KMS-11 (cell line): Measurements from ENCODE around the gene HEXD.
"Not testable (repeated sequence)": the region's sequence is repeated elsewhere in the genome, so short reads cannot be mapped to it uniquely, and the experiment has no call there.

Source experiments
- H2AFZ ChIP-seq: fragments of 200-600 bp; sonication (generic); 2 replicates; pipeline ENCODE4 v1.6.1; 2016; ENCODE audit warnings: antibody characterized with exemption, mixed run types, low read depth
- H3K27ac ChIP-seq: fragments of 200-600 bp; sonication (generic); 2 replicates; pipeline ENCODE4 v1.6.1; 2016; ENCODE audit warnings: mild to moderate bottlenecking, mixed run types
- H3K27me3 ChIP-seq: fragments of 200-600 bp; sonication (generic); 2 replicates; pipeline ENCODE4 v1.6.1; 2017; ENCODE audit warnings: mild to moderate bottlenecking, low read depth, mixed run types, moderate library complexity; ENCODE audit not compliant: insufficient read depth
- H3K36me3 ChIP-seq: fragments of 200-600 bp; sonication (generic); 2 replicates; pipeline ENCODE4 v1.6.1; 2017; ENCODE audit warnings: mild to moderate bottlenecking, mixed run types; ENCODE audit not compliant: insufficient read depth
- H3K4me1 ChIP-seq: fragments of 200-600 bp; sonication (generic); 2 replicates; pipeline ENCODE4 v1.6.1; 2016; ENCODE audit warnings: mild to moderate bottlenecking, low read depth, mixed run types; ENCODE audit not compliant: poor library complexity, severe bottlenecking
- H3K4me2 ChIP-seq: fragments of 200-600 bp; sonication (generic); 2 replicates; pipeline ENCODE4 v1.7.0; 2016; ENCODE audit warnings: mild to moderate bottlenecking, mixed run types
- H3K4me3 ChIP-seq: fragments of 200-600 bp; sonication (generic); IDR thresholded peaks from 2 replicates; pipeline ENCODE4 v1.6.1; 2017; ENCODE audit warnings: low read depth, low read length, mixed read lengths; ENCODE audit not compliant: insufficient read depth
- H3K79me2 ChIP-seq: fragments of 200-600 bp; sonication (generic); 2 replicates; pipeline ENCODE4 v1.6.1; 2016; ENCODE audit warnings: low read depth, mixed run types; ENCODE audit not compliant: insufficient read depth
- H3K9ac ChIP-seq: fragments of 200-600 bp; sonication (generic); 2 replicates; pipeline ENCODE4 v1.6.1; 2016; ENCODE audit warnings: mild to moderate bottlenecking, mixed run types
- H4K20me1 ChIP-seq: fragments of 200-600 bp; sonication (generic); 2 replicates; pipeline ENCODE4 v1.6.1; 2016; ENCODE audit warnings: mild to moderate bottlenecking, mixed run types; ENCODE audit not compliant: insufficient read depth
- CTCF ChIP-seq: fragments of 200-600 bp; sonication (generic); conservative IDR thresholded peaks from 2 replicates; pipeline ENCODE4 v1.6.1; 2017; ENCODE audit warnings: low read depth, mild to moderate bottlenecking, antibody characterized with exemption, low read length, moderate library complexity, mixed read lengths

Gene HEXD

GRCh38 chr17:82457073-82457928, 39.2 kb downstream of the HEXD start:
- Histone ChIP-seq H3K79me2 (peaks cover 18% of the 10 kb centered on the region; the same call in 1 of the 2 replicates), H2AFZ (peak overlapping the region; percentile 61)

GRCh38 chr17:82457929-82458178, 39.7 kb downstream of the HEXD start:
- peak overlapping the region; percentile 99 for H3K9ac ChIP-seq
- H3K27ac ChIP-seq: peak overlapping the region; percentile 99
- H3K36me3 ChIP-seq: no peaks in the 10 kb centered on the region
- H3K4me1 ChIP-seq: peaks cover 37% of the 10 kb centered on the region
- H3K4me3 ChIP-seq: peak overlapping the region; percentile 3
- H3K79me2 ChIP-seq: peaks cover 18% of the 10 kb centered on the region; the same call in 1 of the 2 replicates
- TF ChIP-seq CTCF: no peak
- H3K27me3 ChIP-seq: no peaks in the 10 kb centered on the region
- H2AFZ ChIP-seq: peak overlapping the region; percentile 61
- H4K20me1 ChIP-seq: no peaks in the 10 kb centered on the region
- peak overlapping the region; percentile 78 for H3K4me2 ChIP-seq

More at GRCh38 chr17:82457073-82457928, 39.2 kb downstream of the HEXD start:
- H3K4me1 ChIP-seq: peaks cover 37% of the 10 kb centered on the region
- peak overlapping the region; percentile 99 for H3K9ac ChIP-seq
- no peak for TF ChIP-seq CTCF
- peak overlapping the region; percentile 3 for H3K4me3 ChIP-seq
- H3K36me3 ChIP-seq: no peaks in the 10 kb centered on the region
- no peaks in the 10 kb centered on the region for H4K20me1 ChIP-seq
- H3K27me3 ChIP-seq: no peaks in the 10 kb centered on the region
- peak overlapping the region; percentile 78 for H3K4me2 ChIP-seq
- peak overlapping the region; percentile 99 for H3K27ac ChIP-seq

GRCh38 chr17:82458179-82458884, 40.2 kb downstream of the HEXD start, which contains the start of gene NARF:
NARF (plus strand) TSS chr17:82458741; CDS start chr17:82458804, 63 bp downstream.
- Histone ChIP-seq H3K4me1 (peaks cover 37% of the 10 kb centered on the region), H3K36me3 (no peaks in the 10 kb centered on the region), H2AFZ (peak within 1 kb of the TSS; percentile 61), H3K27ac (peak within 1 kb of the TSS; percentile 99), H3K9ac (peak within 1 kb of the TSS; percentile 99), H3K4me2 (peak within 1 kb of the TSS; percentile 78), H3K79me2 (peaks cover 18% of the 10 kb centered on the region; the same call in 1 of the 2 replicates), H3K27me3 (no peaks in the 10 kb centered on the region), H3K4me3 (peak within 1 kb of the TSS; percentile 3), H4K20me1 (no peaks in the 10 kb centered on the region)
- no peak for TF ChIP-seq CTCF

- H3K36me3 ChIP-seq: no peaks in the 10 kb centered on the region
- no peak for TF ChIP-seq CTCF
- peaks cover 37% of the 10 kb centered on the region for H3K4me1 ChIP-seq
- H3K27me3 ChIP-seq: no peaks in the 10 kb centered on the region
- H3K9ac ChIP-seq: peak overlapping the region; percentile 99
- no peaks in the 10 kb centered on the region for H4K20me1 ChIP-seq
- no peak overlapping the region for H3K4me3 ChIP-seq
- peak overlapping the region; percentile 99 for H3K27ac ChIP-seq
- H2AFZ ChIP-seq: peak overlapping the region; percentile 61
- H3K79me2 ChIP-seq: peaks cover 18% of the 10 kb centered on the region; the same call in 1 of the 2 replicates
- H3K4me2 ChIP-seq: peak overlapping the region; percentile 77
Observed at GRCh38 chr17:82458885-82459424, 40.8 kb downstream of the HEXD start.

DNA sequence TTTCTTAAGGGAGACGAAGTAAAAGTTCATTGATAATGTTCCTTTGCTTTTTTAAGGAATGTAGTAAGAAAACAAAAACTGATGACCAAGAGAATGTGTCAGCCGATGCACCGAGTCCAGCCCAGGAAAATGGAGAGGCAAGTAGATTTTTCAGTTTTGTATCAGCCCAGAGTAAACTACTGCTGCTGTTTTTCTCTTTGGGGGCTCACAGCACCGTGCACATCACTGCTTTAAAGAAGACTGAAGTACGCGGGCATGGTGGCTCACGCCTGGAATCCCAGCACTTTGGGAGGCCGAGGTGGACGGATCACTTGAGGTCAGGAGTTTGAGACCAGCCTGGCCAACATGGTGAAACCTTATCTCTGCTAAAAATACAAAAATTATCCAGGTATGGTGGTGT, 41.8 kb downstream of the HEXD start:
- Histone ChIP-seq H3K79me2 (peaks cover 18% of the 10 kb centered on the region; the same call in 1 of the 2 replicates), H3K4me1 (peaks cover 45% of the 10 kb centered on the region), H3K4me2 (peak overlapping the region; percentile 77)
- not testable (repeated sequence) for H3K27me3 ChIP-seq, H2AFZ ChIP-seq, H3K4me3 ChIP-seq, H3K27ac ChIP-seq, H3K9ac ChIP-seq, H3K36me3 ChIP-seq, H4K20me1 ChIP-seq
